Measurements from ENCODE around the gene SENP2. TPM values are rescaled to one million over a fixed set of nuclear protein-coding genes. Genes with fewer than 3 reads are reported as not detected.

The SENP2 gene
- total RNA-seq, 1 experiment from 2014 or later = 27.0 TPM

DNA sequence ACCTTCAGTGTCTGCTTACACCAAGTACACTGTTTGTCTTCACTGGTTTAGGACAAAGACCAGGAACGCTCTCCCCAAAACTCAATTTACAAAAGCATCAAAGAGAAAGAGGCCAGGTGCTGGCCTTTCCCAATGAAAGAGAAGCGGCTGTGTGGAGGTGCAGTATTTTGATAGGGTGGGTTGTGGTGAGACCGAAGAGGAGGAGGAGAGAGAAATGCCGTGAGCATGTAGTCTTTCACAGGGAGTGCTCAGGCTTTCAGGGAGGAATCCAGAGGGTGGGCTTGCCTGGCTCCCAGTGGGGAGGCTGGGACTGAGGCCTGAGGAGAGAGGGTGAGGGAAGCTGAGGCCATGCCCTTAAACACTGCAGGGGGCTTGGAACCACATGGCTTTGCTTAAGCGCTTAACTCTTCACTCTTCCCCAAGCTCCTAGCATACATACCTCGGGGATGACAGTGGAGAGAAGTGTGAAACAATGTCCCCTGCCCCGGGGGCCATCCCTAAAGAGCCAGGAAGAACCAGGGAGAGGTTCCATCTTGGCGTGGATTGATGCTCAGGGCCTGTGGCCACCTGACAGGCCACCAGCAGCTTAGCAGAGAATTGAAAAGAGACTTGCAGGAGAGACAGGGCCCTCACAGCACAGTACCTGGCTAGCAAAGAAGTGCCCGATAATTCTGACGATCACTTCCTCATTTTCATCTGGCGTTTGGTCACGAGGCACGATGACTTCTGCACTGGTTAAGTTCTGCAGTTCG, 60.5 kb downstream of the SENP2 start:
- TF ChIP-seq, protein P1, sequence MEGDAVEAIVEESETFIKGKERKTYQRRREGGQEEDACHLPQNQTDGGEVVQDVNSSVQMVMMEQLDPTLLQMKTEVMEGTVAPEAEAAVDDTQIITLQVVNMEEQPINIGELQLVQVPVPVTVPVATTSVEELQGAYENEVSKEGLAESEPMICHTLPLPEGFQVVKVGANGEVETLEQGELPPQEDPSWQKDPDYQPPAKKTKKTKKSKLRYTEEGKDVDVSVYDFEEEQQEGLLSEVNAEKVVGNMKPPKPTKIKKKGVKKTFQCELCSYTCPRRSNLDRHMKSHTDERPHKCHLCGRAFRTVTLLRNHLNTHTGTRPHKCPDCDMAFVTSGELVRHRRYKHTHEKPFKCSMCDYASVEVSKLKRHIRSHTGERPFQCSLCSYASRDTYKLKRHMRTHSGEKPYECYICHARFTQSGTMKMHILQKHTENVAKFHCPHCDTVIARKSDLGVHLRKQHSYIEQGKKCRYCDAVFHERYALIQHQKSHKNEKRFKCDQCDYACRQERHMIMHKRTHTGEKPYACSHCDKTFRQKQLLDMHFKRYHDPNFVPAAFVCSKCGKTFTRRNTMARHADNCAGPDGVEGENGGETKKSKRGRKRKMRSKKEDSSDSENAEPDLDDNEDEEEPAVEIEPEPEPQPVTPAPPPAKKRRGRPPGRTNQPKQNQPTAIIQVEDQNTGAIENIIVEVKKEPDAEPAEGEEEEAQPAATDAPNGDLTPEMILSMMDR (IDR thresholded peaks at IDR 0.05; ENCODE audit: unreplicated experiment) = no peak
- peak overlapping the region; percentile 60 for H3K27ac Mint-ChIP-seq (ENCODE audit: low read depth, unreplicated experiment)
- POLR2A ChIA-PET = no interaction called here
- peaks cover 5% of the 10 kb centered on the region for H3K4me1 Mint-ChIP-seq (ENCODE audit: insufficient read depth, unreplicated experiment)
- H3K4me3 Mint-ChIP-seq (ENCODE audit: unreplicated experiment) = no peak overlapping the region
- BruUV-seq (replicated peaks) = no TSS peak
- H3K36me3 Mint-ChIP-seq (ENCODE audit: insufficient read depth, unreplicated experiment) = peaks cover 82% of the 10 kb centered on the region
- no peak for DNase-seq (ENCODE audit: unreplicated experiment)
- no peaks in the 10 kb centered on the region for H3K27me3 Mint-ChIP-seq (ENCODE audit: insufficient read depth, unreplicated experiment)
- no peaks in the 10 kb centered on the region for H3K9me3 Mint-ChIP-seq (ENCODE audit: unreplicated experiment)
- CTCF ChIA-PET = interaction anchor here (0.6 to 0.7 kb wide), 2 partner anchors 7 to 14 kb away, joined by 3 to 4 read pairs; no protein-coding TSS in a partner anchor
- intact Hi-C loops (cut with micrococcal nuclease) = no loop called here

DNA sequence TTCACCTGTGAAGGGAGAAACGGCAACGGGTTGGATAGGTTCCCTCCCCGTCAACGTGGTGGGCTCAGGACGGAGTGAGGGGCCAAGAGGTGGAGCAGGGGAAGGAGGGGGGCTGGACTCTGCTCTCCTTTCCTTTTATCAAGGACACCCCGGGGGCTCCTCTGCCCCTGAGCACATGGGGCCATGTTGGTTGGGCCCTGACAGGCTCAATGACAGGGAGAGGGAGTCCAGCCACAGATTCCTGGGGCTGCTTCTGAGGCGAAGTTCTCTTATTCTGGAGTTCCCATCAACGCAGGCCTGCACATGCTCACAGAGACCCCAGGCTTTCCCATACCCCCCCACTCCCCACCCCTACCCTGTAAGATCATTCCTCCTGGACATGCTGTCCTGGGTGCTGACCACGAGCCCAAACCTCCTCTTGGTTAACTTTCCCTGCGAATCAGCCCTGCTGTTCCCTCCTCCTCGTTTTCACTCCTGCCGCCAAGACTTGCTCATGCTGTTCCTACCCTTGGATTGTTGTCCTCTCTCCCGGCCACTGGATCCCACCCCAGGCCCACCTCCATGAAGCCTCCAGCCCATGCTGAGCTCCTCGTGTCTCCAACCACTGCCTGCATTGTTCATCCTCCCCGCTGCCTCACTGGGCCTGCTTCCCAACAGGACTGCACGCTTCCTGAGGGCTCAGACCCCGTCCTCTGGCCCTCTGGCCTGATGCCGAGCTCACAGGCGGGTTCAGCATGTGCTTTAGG, 61.2 kb downstream of the SENP2 start:
- Mint-ChIP-seq H3K36me3 (ENCODE audit: insufficient read depth, unreplicated experiment) (peaks cover 83% of the 10 kb centered on the region), H3K4me3 (ENCODE audit: unreplicated experiment) (no peak overlapping the region), H3K4me1 (ENCODE audit: insufficient read depth, unreplicated experiment) (peaks cover 5% of the 10 kb centered on the region), H3K9me3 (ENCODE audit: unreplicated experiment) (no peaks in the 10 kb centered on the region), H3K27me3 (ENCODE audit: insufficient read depth, unreplicated experiment) (no peaks in the 10 kb centered on the region), H3K27ac (ENCODE audit: low read depth, unreplicated experiment) (peak overlapping the region; percentile 60)
- no peak for DNase-seq (ENCODE audit: unreplicated experiment)
- BruUV-seq (replicated peaks) = no TSS peak
- CTCF ChIA-PET = interaction anchor here (0.8 to 0.9 kb wide), 2 partner anchors 9 to 72 kb away, joined by 3 read pairs; no protein-coding TSS in a partner anchor
- TF ChIP-seq, protein P1 (IDR thresholded peaks at IDR 0.05; ENCODE audit: unreplicated experiment) = no peak
- POLR2A ChIA-PET = interaction anchor here (1.2 to 2.2 kb wide), 2 partner anchors 11 to 46 kb away, joined by 3 to 8 read pairs; no protein-coding TSS in a partner anchor
- intact Hi-C loops (cut with micrococcal nuclease) = no loop called here

DNA sequence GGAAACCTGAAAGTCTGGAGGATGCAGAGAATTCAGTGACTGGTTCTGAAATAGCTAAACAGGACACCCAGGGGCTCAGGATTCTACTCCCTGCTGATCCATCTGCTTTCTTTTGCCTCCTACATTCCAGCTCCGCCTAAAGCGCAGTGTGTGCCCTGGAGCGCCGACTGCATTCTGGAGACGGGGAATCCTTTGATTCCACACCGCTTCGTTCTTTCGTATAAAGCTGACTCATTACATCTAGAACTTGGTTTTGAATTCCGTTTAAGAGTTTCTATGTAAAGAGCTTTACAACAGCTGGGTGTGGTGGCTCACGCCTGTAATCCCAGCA, 61.8 kb downstream of the SENP2 start:
- TF ChIP-seq, protein P1 (IDR thresholded peaks at IDR 0.05; ENCODE audit: unreplicated experiment) = no peak
- H3K27me3 Mint-ChIP-seq (ENCODE audit: insufficient read depth, unreplicated experiment) = no peaks in the 10 kb centered on the region
- POLR2A ChIA-PET = interaction anchor here (1.2 to 2.2 kb wide), 2 partner anchors 11 to 46 kb away, joined by 3 to 8 read pairs; no protein-coding TSS in a partner anchor
- BruUV-seq (replicated peaks) = no TSS peak
- H3K9me3 Mint-ChIP-seq (ENCODE audit: unreplicated experiment) = no peaks in the 10 kb centered on the region
- H3K36me3 Mint-ChIP-seq (ENCODE audit: insufficient read depth, unreplicated experiment) = peaks cover 87% of the 10 kb centered on the region
- no peak overlapping the region for H3K4me3 Mint-ChIP-seq (ENCODE audit: unreplicated experiment)
- CTCF ChIA-PET = interaction anchor here (0.6 to 0.9 kb wide), 3 partner anchors 8 to 174 kb away, joined by 3 read pairs; no protein-coding TSS in a partner anchor
- DNase-seq (ENCODE audit: unreplicated experiment) = no peak
- peaks cover 5% of the 10 kb centered on the region for H3K4me1 Mint-ChIP-seq (ENCODE audit: insufficient read depth, unreplicated experiment)
- intact Hi-C loops (cut with micrococcal nuclease) = no loop called here
- peak overlapping the region; percentile 60 for H3K27ac Mint-ChIP-seq (ENCODE audit: low read depth, unreplicated experiment)

DNA sequence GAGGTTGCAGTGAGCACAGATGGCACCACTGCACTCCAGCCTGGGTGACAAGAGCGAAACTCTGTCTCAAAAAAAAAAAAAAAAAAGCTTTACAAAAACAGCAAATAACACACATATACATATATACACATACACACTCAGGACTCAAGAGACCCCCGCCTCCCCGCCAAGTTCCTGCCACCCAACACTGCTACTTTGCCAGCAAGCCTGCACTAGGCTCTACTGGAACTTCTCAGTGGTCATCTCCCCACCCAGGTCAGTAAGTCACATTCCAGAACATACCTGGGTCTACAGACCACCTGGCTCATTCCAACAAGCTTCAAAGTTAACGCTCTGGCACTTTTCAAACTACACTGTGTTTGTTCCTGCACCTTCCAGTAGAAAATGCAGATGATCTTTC, 62.3 kb downstream of the SENP2 start:
- no TSS peak for BruUV-seq (replicated peaks)
- POLR2A ChIA-PET = interaction anchor here (0.6 to 2.2 kb wide), 3 partner anchors 10 to 165 kb away, joined by 3 to 8 read pairs (median 3); no protein-coding TSS in a partner anchor
- Mint-ChIP-seq H3K4me1 (ENCODE audit: insufficient read depth, unreplicated experiment) (peaks cover 5% of the 10 kb centered on the region), H3K36me3 (ENCODE audit: insufficient read depth, unreplicated experiment) (peaks cover 89% of the 10 kb centered on the region), H3K27me3 (ENCODE audit: insufficient read depth, unreplicated experiment) (no peaks in the 10 kb centered on the region), H3K4me3 (ENCODE audit: unreplicated experiment) (no peak overlapping the region), H3K27ac (ENCODE audit: low read depth, unreplicated experiment) (peak overlapping the region; percentile 49), H3K9me3 (ENCODE audit: unreplicated experiment) (no peaks in the 10 kb centered on the region)
- DNase-seq (ENCODE audit: unreplicated experiment) = no peak
- TF ChIP-seq, protein P1 (IDR thresholded peaks at IDR 0.05; ENCODE audit: unreplicated experiment) = no peak
- CTCF ChIA-PET = interaction anchor here (0.6 to 0.9 kb wide), 2 partner anchors 73 to 174 kb away, joined by 3 read pairs; no protein-coding TSS in a partner anchor
- intact Hi-C loops (cut with micrococcal nuclease) = no loop called here

All from MCF 10A (cell line).